Uterus (tissue), 4 donors: ENCODE data around the gene KIDINS220. TPM values are rescaled to one million over a fixed set of nuclear protein-coding genes. Genes with fewer than 3 reads are reported as not detected.

Source experiments
- DNase-seq, 2 donors: peaks; one replicate each; pipeline ENCODE4 v3.0.0-alpha.2; 2019 to 2020
- H3K27ac ChIP-seq, 2 donors: fragments of 200-600 bp; sonication (generic); 1 replicate in 1 of 2; 2 replicates in 1 of 2; pipeline ENCODE4 v1.5.1; 2016 to 2018
- H3K27me3 ChIP-seq, 2 donors: fragments of 200-600 bp; sonication (generic); one replicate each; pipeline ENCODE4 v1.5.1; 2018 to 2019; ENCODE audit warnings: control low read depth in 1 of 2
- H3K36me3 ChIP-seq, 2 donors: fragments of 200-600 bp; sonication (generic); one replicate each; pipeline ENCODE4 v1.5.1; 2019; ENCODE audit warnings: control low read depth in 1 of 2
- H3K4me1 ChIP-seq, 2 donors: fragments of 200-600 bp; sonication (generic); one replicate each; pipeline ENCODE4 v1.5.1; 2018 to 2019; ENCODE audit warnings: control low read depth in 1 of 2
- H3K4me3 ChIP-seq, 2 donors: fragments of 200-600 bp; sonication (generic); 1 replicate in 1 of 2; 2 replicates in 1 of 2; pipeline ENCODE4 v1.5.1; 2018 to 2019; ENCODE audit warnings: mild to moderate bottlenecking in 1 of 2
- H3K9me3 ChIP-seq, 2 donors: fragments of 200-600 bp; sonication (generic); one replicate each; pipeline ENCODE4 v1.5.1; 2019; ENCODE audit warnings: control low read depth in 1 of 2
- POLR2A ChIP-seq, 2 donors: fragments of 450-650 bp; IDR thresholded peaks; one replicate each; pipeline ENCODE4 v1.6.1; 2016; ENCODE audit warnings: antibody characterized with exemption in 2 of 2, mild to moderate bottlenecking in 1 of 2, moderate library complexity in 1 of 2
- intact Hi-C: fragments of 100-400 bp; cut with DNase I; formaldehyde crosslinking; loops from one replicate; pipeline ENCODE4 v1.15.1; 2023; ENCODE audit warnings: low total_unique reads
- total RNA-seq, 4 donors: library from RNA; depleted of rRNA in 3 of 4; stranded (reverse); fragments of >200 nt in 3 of 4; gene quantifications; one replicate each; pipeline versions ENCODE4 v1.1.0 to v1.2.4, GENCODE V29; 2014 to 2023
- TF ChIP-seq, protein P1 (sequence below), 4 experiments: fragments of 200-600 bp in 2 of 4; fragments of 450-650 bp in 2 of 4; sonication (generic) in 2 of 4; IDR thresholded peaks; one replicate each; pipeline ENCODE4 v1.5.1; 2016 to 2019; ENCODE audit warnings: antibody characterized with exemption in 4 of 4, mild to moderate bottlenecking in 2 of 4, moderate library complexity in 1 of 4
- donor health status: DM: yes; HTN: yes; CAD: no.

The KIDINS220 gene
- total RNA-seq, 4 donors from 2014 or later, result 48.8 to 185 (median 72.8) TPM

DNA sequence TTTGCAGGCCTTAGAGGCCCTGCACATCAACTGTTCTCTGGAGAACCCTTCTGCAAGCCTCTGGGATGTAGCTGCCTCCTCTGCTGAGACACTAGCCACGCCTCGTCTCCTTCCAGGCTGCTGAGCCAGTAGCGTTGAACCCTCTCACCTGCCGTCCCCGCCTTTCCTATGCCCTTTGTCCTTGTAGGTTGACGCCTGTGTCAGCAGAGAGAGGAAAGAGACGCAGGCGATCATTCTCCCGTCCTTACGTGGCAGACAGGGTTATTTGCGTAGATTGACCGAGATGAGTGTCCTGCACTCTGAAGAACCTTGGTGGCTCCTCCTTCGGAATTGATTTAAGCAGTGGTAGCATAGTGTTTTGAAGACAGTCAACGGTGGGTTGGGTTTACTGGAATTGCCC lies 127.8 kb downstream of the KIDINS220 start:
- no peak overlapping the region for H3K27ac ChIP-seq
- no peak overlapping the region for H3K4me3 ChIP-seq
- no peaks in the 10 kb centered on the region for H3K9me3 ChIP-seq
- H3K27me3 ChIP-seq, result no peaks in the 10 kb centered on the region
- no peaks in the 10 kb centered on the region for H3K4me1 ChIP-seq
- H3K36me3 ChIP-seq, result no peaks in the 10 kb centered on the region
- intact Hi-C loops, result no loop called here
- TF ChIP-seq POLR2A (IDR thresholded peaks at IDR 0.05), result no peak
- TF ChIP-seq, protein P1, sequence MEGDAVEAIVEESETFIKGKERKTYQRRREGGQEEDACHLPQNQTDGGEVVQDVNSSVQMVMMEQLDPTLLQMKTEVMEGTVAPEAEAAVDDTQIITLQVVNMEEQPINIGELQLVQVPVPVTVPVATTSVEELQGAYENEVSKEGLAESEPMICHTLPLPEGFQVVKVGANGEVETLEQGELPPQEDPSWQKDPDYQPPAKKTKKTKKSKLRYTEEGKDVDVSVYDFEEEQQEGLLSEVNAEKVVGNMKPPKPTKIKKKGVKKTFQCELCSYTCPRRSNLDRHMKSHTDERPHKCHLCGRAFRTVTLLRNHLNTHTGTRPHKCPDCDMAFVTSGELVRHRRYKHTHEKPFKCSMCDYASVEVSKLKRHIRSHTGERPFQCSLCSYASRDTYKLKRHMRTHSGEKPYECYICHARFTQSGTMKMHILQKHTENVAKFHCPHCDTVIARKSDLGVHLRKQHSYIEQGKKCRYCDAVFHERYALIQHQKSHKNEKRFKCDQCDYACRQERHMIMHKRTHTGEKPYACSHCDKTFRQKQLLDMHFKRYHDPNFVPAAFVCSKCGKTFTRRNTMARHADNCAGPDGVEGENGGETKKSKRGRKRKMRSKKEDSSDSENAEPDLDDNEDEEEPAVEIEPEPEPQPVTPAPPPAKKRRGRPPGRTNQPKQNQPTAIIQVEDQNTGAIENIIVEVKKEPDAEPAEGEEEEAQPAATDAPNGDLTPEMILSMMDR (IDR thresholded peaks at IDR 0.05), result no peak
- no peak for DNase-seq

DNA sequence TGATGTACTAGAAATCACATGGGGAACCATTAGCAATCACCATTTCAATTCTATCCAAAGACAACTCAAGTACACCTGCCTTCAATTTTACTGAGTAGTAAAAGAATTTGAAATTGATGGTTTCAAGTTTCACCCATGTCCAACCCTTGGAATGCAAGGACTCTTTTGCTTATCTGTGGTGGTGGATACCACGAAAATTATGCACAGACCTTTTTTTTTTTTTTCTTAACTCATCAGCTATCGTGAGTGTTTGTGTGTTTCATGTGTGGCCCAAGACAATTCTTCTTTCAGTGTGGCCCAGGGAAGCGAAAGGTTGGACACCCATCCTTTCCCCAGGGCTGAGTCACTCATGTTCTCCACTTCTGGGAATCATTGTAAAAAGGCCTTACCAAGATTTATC lies 132.5 kb downstream of the KIDINS220 start:
- no peak for DNase-seq
- TF ChIP-seq, protein P1 (IDR thresholded peaks at IDR 0.05), result no peak
- no peak for TF ChIP-seq POLR2A (IDR thresholded peaks at IDR 0.05)
- no peak overlapping the region for H3K4me3 ChIP-seq
- H3K36me3 ChIP-seq, result no peaks in the 10 kb centered on the region
- no peaks in the 10 kb centered on the region for H3K27me3 ChIP-seq
- no peak overlapping the region for H3K27ac ChIP-seq
- intact Hi-C loops, result no loop called here
- no peaks in the 10 kb centered on the region for H3K9me3 ChIP-seq
- H3K4me1 ChIP-seq, result no peaks in the 10 kb centered on the region

- Histone ChIP-seq H3K4me3 (no peak overlapping the region), H3K9me3 (no peaks in the 10 kb centered on the region), H3K36me3 (no peaks in the 10 kb centered on the region), H3K4me1 (no peaks in the 10 kb centered on the region), H3K27ac (no peak overlapping the region), H3K27me3 (no peaks in the 10 kb centered on the region)
- intact Hi-C loops, result no loop called here
- DNase-seq, result no peak
- TF ChIP-seq, protein P1 (IDR thresholded peaks at IDR 0.05), result no peak
Observed at GRCh38 chr2:8701681-8702379, 135.6 kb downstream of the KIDINS220 start.

DNA sequence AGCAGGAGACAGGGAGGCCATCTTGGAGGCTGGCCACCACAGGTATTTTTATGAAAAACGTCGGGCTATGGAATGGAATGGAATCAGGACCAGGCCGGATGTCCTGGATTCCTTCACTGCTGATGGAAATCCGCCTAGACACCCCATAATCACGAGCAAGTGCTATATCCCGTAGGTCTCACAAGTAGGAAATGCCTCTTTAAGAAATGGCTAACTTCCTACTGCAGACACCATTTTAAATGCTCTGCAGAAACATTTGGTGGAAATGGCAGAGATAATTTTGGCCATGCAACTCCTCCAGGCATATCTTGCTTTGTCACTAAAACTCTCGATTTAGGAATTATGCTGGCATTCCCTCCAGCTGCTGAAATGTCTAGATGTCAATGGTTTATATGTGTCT lies 137.6 kb downstream of the KIDINS220 start:
- Histone ChIP-seq H3K27ac (no peak overlapping the region), H3K36me3 (no peaks in the 10 kb centered on the region), H3K27me3 (no peaks in the 10 kb centered on the region), H3K9me3 (no peaks in the 10 kb centered on the region), H3K4me1 (no peaks in the 10 kb centered on the region), H3K4me3 (no peak overlapping the region)
- intact Hi-C loops, result no loop called here
- TF ChIP-seq, protein P1 (IDR thresholded peaks at IDR 0.05), result no peak
- TF ChIP-seq POLR2A (IDR thresholded peaks at IDR 0.05), result no peak
- no peak for DNase-seq

DNA sequence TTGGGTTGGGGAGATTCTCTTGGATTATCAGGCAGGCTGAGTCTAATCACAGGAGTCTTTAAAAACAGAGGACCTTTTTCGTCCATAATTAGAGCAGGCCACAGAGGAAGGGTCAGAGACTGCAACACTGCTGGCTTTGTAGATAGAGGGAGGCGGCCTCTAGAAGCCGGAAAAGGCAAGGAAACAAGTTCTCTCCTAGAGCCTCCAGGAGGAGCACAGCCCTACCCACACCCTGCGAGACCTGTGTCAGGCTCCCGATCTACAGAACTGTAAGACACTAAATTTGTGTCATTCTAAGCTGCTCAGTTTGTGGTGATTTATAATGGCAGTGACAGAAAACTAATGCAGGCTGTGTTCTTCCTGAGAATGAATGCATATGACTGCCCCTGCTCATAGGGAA lies 140.2 kb downstream of the KIDINS220 start:
- no peak overlapping the region for H3K27ac ChIP-seq
- no peak overlapping the region for H3K4me3 ChIP-seq
- intact Hi-C loops, result no loop called here
- H3K4me1 ChIP-seq, result no peaks in the 10 kb centered on the region
- no peaks in the 10 kb centered on the region for H3K9me3 ChIP-seq
- H3K27me3 ChIP-seq, result no peaks in the 10 kb centered on the region
- no peak for TF ChIP-seq POLR2A (IDR thresholded peaks at IDR 0.05)
- TF ChIP-seq, protein P1 (IDR thresholded peaks at IDR 0.05), result no peak
- DNase-seq, result no peak
- no peaks in the 10 kb centered on the region for H3K36me3 ChIP-seq
